Measurements from ENCODE around the gene TMPRSS3.

Gene TMPRSS3

GRCh38 chr21:42418886-42419285 lies 23.0 kb upstream of the TMPRSS3 start:
- TF ChIP-seq ZNF565 (CRISPR knock-in tag; conservative IDR thresholded peaks at IDR 0.05; ENCODE audit: low read depth) (no peak), SNAI2 (CRISPR knock-in tag; IDR thresholded peaks at IDR 0.05) (no peak), ESRRG (CRISPR knock-in tag; IDR thresholded peaks at IDR 0.05) (no peak), TOX (CRISPR knock-in tag; IDR thresholded peaks at IDR 0.05; ENCODE audit: borderline replicate concordance) (no peak), ZNF8 (CRISPR knock-in tag; IDR thresholded peaks at IDR 0.05) (no peak), ZC3H10 (CRISPR knock-in tag; IDR thresholded peaks at IDR 0.05) (no peak), PPARA (CRISPR knock-in tag; IDR thresholded peaks at IDR 0.05; ENCODE audit: borderline replicate concordance) (no peak), CSRNP3 (CRISPR knock-in tag; IDR thresholded peaks at IDR 0.05) (no peak), ZFP3 (CRISPR knock-in tag; IDR thresholded peaks at IDR 0.05) (no peak), RARB (CRISPR knock-in tag; IDR thresholded peaks at IDR 0.05) (no peak), OSR1 (CRISPR knock-in tag; IDR thresholded peaks at IDR 0.05) (no peak), CSDC2 (CRISPR knock-in tag; IDR thresholded peaks at IDR 0.05) (no peak), GLIS3 (CRISPR knock-in tag; IDR thresholded peaks at IDR 0.05) (no peak), ISL1 (CRISPR knock-in tag; IDR thresholded peaks at IDR 0.05) (no peak)
- TF ChIP-seq, protein P1, sequence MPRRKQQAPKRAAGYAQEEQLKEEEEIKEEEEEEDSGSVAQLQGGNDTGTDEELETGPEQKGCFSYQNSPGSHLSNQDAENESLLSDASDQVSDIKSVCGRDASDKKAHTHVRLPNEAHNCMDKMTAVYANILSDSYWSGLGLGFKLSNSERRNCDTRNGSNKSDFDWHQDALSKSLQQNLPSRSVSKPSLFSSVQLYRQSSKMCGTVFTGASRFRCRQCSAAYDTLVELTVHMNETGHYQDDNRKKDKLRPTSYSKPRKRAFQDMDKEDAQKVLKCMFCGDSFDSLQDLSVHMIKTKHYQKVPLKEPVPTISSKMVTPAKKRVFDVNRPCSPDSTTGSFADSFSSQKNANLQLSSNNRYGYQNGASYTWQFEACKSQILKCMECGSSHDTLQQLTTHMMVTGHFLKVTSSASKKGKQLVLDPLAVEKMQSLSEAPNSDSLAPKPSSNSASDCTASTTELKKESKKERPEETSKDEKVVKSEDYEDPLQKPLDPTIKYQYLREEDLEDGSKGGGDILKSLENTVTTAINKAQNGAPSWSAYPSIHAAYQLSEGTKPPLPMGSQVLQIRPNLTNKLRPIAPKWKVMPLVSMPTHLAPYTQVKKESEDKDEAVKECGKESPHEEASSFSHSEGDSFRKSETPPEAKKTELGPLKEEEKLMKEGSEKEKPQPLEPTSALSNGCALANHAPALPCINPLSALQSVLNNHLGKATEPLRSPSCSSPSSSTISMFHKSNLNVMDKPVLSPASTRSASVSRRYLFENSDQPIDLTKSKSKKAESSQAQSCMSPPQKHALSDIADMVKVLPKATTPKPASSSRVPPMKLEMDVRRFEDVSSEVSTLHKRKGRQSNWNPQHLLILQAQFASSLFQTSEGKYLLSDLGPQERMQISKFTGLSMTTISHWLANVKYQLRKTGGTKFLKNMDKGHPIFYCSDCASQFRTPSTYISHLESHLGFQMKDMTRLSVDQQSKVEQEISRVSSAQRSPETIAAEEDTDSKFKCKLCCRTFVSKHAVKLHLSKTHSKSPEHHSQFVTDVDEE (CRISPR knock-in tag; IDR thresholded peaks at IDR 0.05) = no peak
- TF ChIP-seq, protein P2, sequence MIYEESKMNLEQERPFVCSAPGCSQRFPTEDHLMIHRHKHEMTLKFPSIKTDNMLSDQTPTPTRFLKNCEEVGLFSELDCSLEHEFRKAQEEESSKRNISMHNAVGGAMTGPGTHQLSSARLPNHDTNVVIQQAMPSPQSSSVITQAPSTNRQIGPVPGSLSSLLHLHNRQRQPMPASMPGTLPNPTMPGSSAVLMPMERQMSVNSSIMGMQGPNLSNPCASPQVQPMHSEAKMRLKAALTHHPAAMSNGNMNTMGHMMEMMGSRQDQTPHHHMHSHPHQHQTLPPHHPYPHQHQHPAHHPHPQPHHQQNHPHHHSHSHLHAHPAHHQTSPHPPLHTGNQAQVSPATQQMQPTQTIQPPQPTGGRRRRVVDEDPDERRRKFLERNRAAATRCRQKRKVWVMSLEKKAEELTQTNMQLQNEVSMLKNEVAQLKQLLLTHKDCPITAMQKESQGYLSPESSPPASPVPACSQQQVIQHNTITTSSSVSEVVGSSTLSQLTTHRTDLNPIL (CRISPR knock-in tag; IDR thresholded peaks at IDR 0.05; ENCODE audit: low read depth) = no peak
- TF ChIP-seq, protein P3, sequence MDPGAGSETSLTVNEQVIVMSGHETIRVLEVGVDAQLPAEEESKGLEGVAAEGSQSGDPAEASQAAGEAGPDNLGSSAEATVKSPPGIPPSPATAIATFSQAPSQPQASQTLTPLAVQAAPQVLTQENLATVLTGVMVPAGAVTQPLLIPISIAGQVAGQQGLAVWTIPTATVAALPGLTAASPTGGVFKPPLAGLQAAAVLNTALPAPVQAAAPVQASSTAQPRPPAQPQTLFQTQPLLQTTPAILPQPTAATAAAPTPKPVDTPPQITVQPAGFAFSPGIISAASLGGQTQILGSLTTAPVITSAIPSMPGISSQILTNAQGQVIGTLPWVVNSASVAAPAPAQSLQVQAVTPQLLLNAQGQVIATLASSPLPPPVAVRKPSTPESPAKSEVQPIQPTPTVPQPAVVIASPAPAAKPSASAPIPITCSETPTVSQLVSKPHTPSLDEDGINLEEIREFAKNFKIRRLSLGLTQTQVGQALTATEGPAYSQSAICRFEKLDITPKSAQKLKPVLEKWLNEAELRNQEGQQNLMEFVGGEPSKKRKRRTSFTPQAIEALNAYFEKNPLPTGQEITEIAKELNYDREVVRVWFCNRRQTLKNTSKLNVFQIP (CRISPR knock-in tag; IDR thresholded peaks at IDR 0.05; ENCODE audit: borderline replicate concordance, low read depth) = no peak
- ATAC-seq = no peak

DNA sequence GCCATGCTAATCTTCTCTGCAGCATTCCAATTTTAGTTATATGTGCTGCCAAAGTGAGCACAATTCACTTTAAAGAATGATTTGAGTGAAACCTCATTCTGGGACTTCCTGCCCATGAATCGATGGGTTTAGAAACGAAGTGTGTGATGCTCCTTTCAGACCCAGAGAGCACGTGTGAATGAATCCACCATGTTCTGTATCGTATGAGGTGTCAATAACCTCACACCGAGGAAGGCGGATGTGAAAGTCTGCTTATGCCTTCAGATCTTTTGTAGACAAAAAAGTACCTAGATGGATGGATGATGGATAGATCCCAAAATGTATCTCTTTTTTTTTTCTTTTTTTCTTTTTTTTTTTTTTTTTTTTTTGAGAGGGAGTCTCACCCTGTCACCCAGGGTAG lies 21.7 kb upstream of the TMPRSS3 start:
- no peak for ATAC-seq
- TF ChIP-seq BACH2 (CRISPR knock-in tag; IDR thresholded peaks at IDR 0.05; ENCODE audit: borderline replicate concordance) (no peak), ZFP30 (CRISPR knock-in tag; IDR thresholded peaks at IDR 0.05) (no peak), ESRRG (CRISPR knock-in tag; IDR thresholded peaks at IDR 0.05) (no peak), RARB (CRISPR knock-in tag; IDR thresholded peaks at IDR 0.05) (no peak), ZNF565 (CRISPR knock-in tag; conservative IDR thresholded peaks at IDR 0.05; ENCODE audit: low read depth) (no peak), TCF4 (CRISPR knock-in tag; IDR thresholded peaks at IDR 0.05; ENCODE audit: borderline replicate concordance) (no peak), ZFP3 (CRISPR knock-in tag; IDR thresholded peaks at IDR 0.05) (no peak), ZC3H10 (CRISPR knock-in tag; IDR thresholded peaks at IDR 0.05) (no peak), ISL1 (CRISPR knock-in tag; IDR thresholded peaks at IDR 0.05) (no peak), PPARA (CRISPR knock-in tag; IDR thresholded peaks at IDR 0.05; ENCODE audit: borderline replicate concordance) (no peak), ZNF70 (CRISPR knock-in tag; IDR thresholded peaks at IDR 0.05) (no peak), CSRNP3 (CRISPR knock-in tag; IDR thresholded peaks at IDR 0.05) (no peak), GLIS3 (CRISPR knock-in tag; IDR thresholded peaks at IDR 0.05) (no peak), TOX (CRISPR knock-in tag; IDR thresholded peaks at IDR 0.05; ENCODE audit: borderline replicate concordance) (no peak), SNAI2 (CRISPR knock-in tag; IDR thresholded peaks at IDR 0.05) (no peak), ARNTL (CRISPR knock-in tag; IDR thresholded peaks at IDR 0.05; ENCODE audit: borderline replicate concordance, low read depth) (no peak)
- TF ChIP-seq, protein P2 (CRISPR knock-in tag; IDR thresholded peaks at IDR 0.05; ENCODE audit: low read depth) = no peak
